ENCODE results near the gene CTR9. TPM values are rescaled to one million over a fixed set of nuclear protein-coding genes. Genes with fewer than 3 reads are reported as not detected.
A peak's percentile ranks its signal among the peaks of the same experiment; 100 is the strongest.

The CTR9 gene
- total RNA-seq, 1 experiment from 2014 or later: 32.7 TPM

- POLR2A ChIA-PET: interaction anchor here (0.5 to 7.1 kb wide), 36 partner anchors 8 to 957 kb away, joined by 3 to 130 read pairs (median 6); partner anchors contain the start of genes CTR9, RNF141 and ZBED5
- Mint-ChIP-seq H3K27ac (peak within 1 kb of the TSS; percentile 98), H3K27me3 (ENCODE audit: low read depth) (no peaks in the 10 kb centered on the region), H3K9me3 (no peaks in the 10 kb centered on the region), H3K4me3 (peak within 1 kb of the TSS; percentile 90), H3K36me3 (peaks cover 42% of the 10 kb centered on the region), H3K4me1 (peaks cover 28% of the 10 kb centered on the region)
- DNase-seq (ENCODE audit: low spot score): peak; percentile 97
- peak; percentile 95 for ATAC-seq
- CTCF ChIA-PET: interaction anchor here (0.6 to 2.9 kb wide), 19 partner anchors 16 to 339 kb away, joined by 3 to 29 read pairs (median 5); partner anchors contain the start of genes CTR9 and ZBED5
- no peak for TF ChIP-seq ZNF121 (CRISPR knock-in tag; IDR thresholded peaks at IDR 0.05)
- peak; percentile 47; the same call in 1 of the 2 replicates for TF ChIP-seq GABPB1 (CRISPR knock-in tag; IDR thresholded peaks at IDR 0.05)
- TF ChIP-seq MYBL2 (CRISPR knock-in tag; IDR thresholded peaks at IDR 0.05): no peak
- no peak for TF ChIP-seq GTF2I (CRISPR knock-in tag; conservative IDR thresholded peaks at IDR 0.05)
- TF ChIP-seq NFYB (CRISPR knock-in tag; conservative IDR thresholded peaks at IDR 0.05; ENCODE audit: low read depth): peak; percentile 76
- TF ChIP-seq HMGXB4 (CRISPR knock-in tag; IDR thresholded peaks at IDR 0.05): no peak
- TF ChIP-seq SP1 (CRISPR knock-in tag; conservative IDR thresholded peaks at IDR 0.05): peak; percentile 73
- peak; percentile 17; the same call in 1 of the 2 replicates for TF ChIP-seq ZNF281 (CRISPR knock-in tag; IDR thresholded peaks at IDR 0.05)
- no peak for TF ChIP-seq ZNF423 (CRISPR knock-in tag; IDR thresholded peaks at IDR 0.05)
- TF ChIP-seq ETV6 (CRISPR knock-in tag; IDR thresholded peaks at IDR 0.05): peak; percentile 88
- 0 out of 2 replicates have a peak, but pooled peaks have one; percentile 21 for TF ChIP-seq E2F5 (CRISPR knock-in tag; IDR thresholded peaks at IDR 0.05)
- TF ChIP-seq IRF2 (CRISPR knock-in tag; IDR thresholded peaks at IDR 0.05; ENCODE audit: borderline replicate concordance, low read depth): no peak
- no peak; the same call in 1 of the 2 replicates for TF ChIP-seq TCF7 (CRISPR knock-in tag; IDR thresholded peaks at IDR 0.05; ENCODE audit: low read depth)
- TF ChIP-seq PRDM15 (CRISPR knock-in tag; IDR thresholded peaks at IDR 0.05): peak; percentile 9; the same call in 1 of the 2 replicates
- TF ChIP-seq USF2 (CRISPR knock-in tag; IDR thresholded peaks at IDR 0.05): no peak
- TF ChIP-seq ZNF317 (CRISPR knock-in tag; IDR thresholded peaks at IDR 0.05; ENCODE audit: borderline replicate concordance, low read depth): no peak
- TF ChIP-seq MAX (CRISPR knock-in tag; IDR thresholded peaks at IDR 0.05): peak; percentile 88
- TF ChIP-seq ARID4B (CRISPR knock-in tag; IDR thresholded peaks at IDR 0.05; ENCODE audit: borderline replicate concordance): peak; percentile 8; the same call in 1 of the 2 replicates
- no peak for TF ChIP-seq PREB (CRISPR knock-in tag; IDR thresholded peaks at IDR 0.05; ENCODE audit: borderline replicate concordance)
These were observed 57.7 kb downstream of the CTR9 start, which contains the start of gene EIF4G2 for GRCh38 chr11:10808553-10809372. TSS of gene EIF4G2 (minus strand) at chr11:10808926.
